ENCODE results near the gene TMEM163.
"Not testable (repeated sequence)": the region's sequence is repeated elsewhere in the genome, so short reads cannot be mapped to it uniquely, and the experiment has no call there.

The TMEM163 gene

DNA sequence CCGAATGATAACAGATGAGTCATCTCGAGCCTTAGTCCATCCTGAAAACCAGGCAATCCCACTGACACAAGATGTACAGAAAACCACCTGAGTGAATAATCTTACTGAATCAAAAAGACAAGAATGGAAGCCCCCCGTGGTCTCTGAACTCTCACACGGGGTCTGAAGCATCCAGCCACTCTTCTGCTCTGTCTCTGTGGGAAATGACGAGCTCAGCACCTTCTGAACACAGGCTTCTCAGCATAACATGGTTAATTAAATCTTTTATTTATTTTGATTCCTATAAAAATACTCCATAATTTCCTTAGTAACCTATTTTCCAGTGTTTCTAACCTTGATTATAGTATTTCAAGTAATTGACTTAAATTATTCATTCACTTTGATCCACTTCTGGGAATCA is 203.7 kb downstream of the TMEM163 start:
- TF ChIP-seq, protein P1, sequence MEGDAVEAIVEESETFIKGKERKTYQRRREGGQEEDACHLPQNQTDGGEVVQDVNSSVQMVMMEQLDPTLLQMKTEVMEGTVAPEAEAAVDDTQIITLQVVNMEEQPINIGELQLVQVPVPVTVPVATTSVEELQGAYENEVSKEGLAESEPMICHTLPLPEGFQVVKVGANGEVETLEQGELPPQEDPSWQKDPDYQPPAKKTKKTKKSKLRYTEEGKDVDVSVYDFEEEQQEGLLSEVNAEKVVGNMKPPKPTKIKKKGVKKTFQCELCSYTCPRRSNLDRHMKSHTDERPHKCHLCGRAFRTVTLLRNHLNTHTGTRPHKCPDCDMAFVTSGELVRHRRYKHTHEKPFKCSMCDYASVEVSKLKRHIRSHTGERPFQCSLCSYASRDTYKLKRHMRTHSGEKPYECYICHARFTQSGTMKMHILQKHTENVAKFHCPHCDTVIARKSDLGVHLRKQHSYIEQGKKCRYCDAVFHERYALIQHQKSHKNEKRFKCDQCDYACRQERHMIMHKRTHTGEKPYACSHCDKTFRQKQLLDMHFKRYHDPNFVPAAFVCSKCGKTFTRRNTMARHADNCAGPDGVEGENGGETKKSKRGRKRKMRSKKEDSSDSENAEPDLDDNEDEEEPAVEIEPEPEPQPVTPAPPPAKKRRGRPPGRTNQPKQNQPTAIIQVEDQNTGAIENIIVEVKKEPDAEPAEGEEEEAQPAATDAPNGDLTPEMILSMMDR (IDR thresholded peaks at IDR 0.05; ENCODE audit: low read depth, low read length) = no peak
- H3K4me3 ChIP-seq (replicated peaks in 1 of 2; ENCODE audit: low read depth in 2 of 2, low read length in 2 of 2) = no peak overlapping the region
- no peak for DNase-seq (ENCODE audit: low read depth in 2 of 2)

DNA sequence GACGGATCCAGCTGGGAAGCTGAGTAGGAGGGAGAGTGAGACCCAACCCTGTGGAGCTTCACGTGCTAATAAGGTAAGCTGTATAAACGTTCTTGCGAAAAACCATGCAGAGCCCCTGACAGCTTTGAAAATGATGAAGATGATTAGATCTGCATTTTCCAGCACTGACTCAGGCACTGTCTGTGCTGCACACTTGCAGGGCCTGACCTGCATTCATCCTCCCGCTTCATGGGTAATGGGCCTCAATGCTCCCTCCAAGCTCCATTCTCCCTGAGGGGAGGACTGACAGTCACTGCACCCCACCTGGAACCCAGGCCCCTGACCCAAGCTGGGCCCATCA is 205.4 kb downstream of the TMEM163 start:
- H3K4me3 ChIP-seq (replicated peaks in 1 of 2; ENCODE audit: low read depth in 2 of 2, low read length in 2 of 2) = no peak overlapping the region
- DNase-seq (ENCODE audit: low read depth in 2 of 2) = no peak
- TF ChIP-seq, protein P1 (IDR thresholded peaks at IDR 0.05; ENCODE audit: low read depth, low read length) = no peak

DNA sequence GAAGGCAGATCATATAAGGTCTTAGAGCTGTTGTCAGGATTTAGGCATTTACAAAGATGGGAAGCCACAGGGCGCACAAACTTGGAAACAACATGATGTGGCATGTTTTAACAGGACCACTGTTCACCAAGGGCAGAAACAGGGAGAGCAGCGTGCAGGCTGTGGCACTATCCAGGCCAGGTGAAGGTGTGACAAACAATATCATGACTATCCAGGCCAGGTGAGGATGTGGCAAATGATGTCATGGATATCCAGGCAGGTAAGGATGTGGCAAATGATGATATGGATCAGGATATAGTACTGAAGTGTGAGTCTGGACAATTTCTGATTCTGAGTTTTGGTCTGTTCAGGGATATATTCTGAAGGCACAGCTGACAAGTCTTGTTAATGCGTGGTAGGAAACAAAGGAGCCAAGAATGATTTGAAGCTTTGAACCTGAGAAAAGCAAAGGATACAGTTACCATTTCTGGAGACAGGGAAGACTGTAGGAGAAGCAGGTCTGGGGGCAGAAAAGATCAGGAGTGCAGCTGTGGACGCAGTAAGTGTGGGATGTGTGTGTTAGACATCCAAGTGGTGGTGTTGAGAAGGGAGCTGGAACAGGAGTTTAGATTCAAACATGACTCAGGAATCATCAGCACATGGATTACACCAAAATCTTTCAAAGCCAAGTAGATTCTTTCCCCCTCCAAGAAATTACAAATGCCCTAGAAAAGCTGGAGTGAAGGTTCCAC is 205.9 kb downstream of the TMEM163 start:
- no peak overlapping the region for H3K4me3 ChIP-seq (replicated peaks in 1 of 2; ENCODE audit: low read depth in 2 of 2, low read length in 2 of 2)
- DNase-seq (ENCODE audit: low read depth in 2 of 2) = no peak
- TF ChIP-seq, protein P1 (IDR thresholded peaks at IDR 0.05; ENCODE audit: low read depth, low read length) = no peak

DNA sequence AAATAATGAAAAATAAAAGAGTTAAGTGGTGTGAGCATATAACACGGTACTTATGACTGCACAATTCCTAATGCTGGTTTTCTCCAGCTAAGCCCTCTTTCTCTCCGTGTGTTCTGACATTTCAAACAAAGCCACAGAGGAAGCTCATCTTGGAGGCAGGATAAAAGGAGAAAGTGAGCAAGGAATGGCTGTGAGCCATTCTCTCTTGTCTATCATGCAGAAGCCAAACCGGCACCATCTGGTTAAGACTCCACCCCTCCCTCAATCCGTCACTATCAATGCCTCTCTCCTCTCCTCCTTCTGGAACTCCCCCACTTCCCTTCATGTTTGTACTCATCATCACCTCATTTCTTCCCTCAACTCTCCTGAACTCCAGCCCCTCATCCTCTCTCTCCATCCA is 210.4 kb downstream of the TMEM163 start:
- TF ChIP-seq, protein P1 (IDR thresholded peaks at IDR 0.05; ENCODE audit: low read depth, low read length) = no peak

DNA sequence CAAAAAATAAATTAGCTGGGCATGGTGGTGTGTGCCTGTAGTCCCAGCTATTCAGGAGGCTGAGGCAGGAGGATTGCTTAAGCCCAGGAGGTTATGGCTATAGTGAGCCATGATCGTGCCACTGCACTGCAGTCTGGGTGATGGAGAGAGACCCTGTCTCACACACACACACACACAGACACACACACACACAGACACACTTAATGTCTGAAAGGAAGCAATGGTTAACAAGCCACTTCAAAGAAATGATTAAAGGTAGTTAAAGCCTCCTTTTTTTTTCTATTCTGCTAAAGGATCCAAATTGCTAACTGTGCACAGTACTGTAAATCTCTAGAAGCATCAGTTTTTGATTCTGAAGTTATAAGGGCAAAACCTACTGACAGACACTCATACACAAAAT is 211.1 kb downstream of the TMEM163 start:
- no peak overlapping the region for H3K4me3 ChIP-seq (replicated peaks in 1 of 2; ENCODE audit: low read depth in 2 of 2, low read length in 2 of 2)
- TF ChIP-seq, protein P1 (IDR thresholded peaks at IDR 0.05; ENCODE audit: low read depth, low read length) = no peak
- DNase-seq (ENCODE audit: low read depth in 2 of 2) = no peak

More for the DNA sequence above, 210.4 kb downstream of the TMEM163 start:
- no peak for DNase-seq (ENCODE audit: low read depth in 2 of 2)
- no peak overlapping the region for H3K4me3 ChIP-seq (replicated peaks in 1 of 2; ENCODE audit: low read depth in 2 of 2, low read length in 2 of 2)

DNA sequence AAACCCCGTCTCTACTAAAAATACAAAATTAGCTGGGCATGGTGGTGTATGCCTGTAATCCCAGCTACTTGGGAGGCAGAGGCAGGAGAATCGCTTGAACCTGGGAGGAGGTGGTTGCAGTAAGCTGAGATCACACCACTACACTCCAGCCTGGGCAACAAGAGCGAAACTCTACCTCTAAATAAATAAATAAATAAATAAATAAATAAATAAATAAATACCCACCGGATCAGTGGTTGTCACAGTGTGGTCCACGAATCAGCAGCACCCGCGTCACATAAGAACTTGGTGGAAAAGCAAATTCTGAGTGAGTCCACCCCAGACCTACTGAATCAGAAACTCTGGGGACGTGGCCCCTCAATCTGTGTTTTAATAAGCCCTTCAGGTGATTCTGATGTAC is 211.6 kb downstream of the TMEM163 start:
- not testable (repeated sequence) for DNase-seq (ENCODE audit: low read depth in 2 of 2); H3K4me3 ChIP-seq (replicated peaks in 1 of 2; ENCODE audit: low read depth in 2 of 2, low read length in 2 of 2)

DNA sequence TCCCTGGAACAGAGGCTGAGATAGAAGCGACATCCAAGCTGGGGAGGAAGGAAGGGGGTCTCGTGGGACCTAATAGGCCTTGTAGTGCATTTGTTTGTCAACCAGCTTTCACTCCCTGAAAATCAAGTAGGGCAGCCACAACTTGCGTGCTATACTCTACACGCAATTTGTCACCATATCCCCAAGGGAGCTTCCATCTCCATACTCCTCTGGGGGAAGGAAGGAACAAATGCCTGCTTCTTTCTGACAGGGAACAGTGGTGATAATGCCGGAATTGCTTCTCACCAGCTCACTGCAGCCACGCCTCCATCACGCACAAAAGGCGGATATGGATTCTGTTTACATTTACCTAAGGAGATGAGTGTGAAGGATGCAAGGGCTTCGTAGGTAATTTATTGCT is 213.4 kb downstream of the TMEM163 start:
- TF ChIP-seq, protein P1 (IDR thresholded peaks at IDR 0.05; ENCODE audit: low read depth, low read length) = no peak
- no peak for DNase-seq (ENCODE audit: low read depth in 2 of 2)
- no peak overlapping the region for H3K4me3 ChIP-seq (replicated peaks in 1 of 2; ENCODE audit: low read depth in 2 of 2, low read length in 2 of 2)
